Smooth muscle cell (in vitro differentiated cells): ENCODE results near the gene MST1. TPM values are rescaled to one million over a fixed set of nuclear protein-coding genes. Genes with fewer than 3 reads are reported as not detected.

Experiments used
- DNase-seq: peaks from one replicate; lab custom pipeline; 2025; ENCODE audit not compliant: unreplicated experiment; lab: John Stamatoyannopoulos, UW
- H2AFZ ChIP-seq: fragments of 200-600 bp; sonication (generic); 2 replicates; pipeline ENCODE4 v1.6.0; 2016; ENCODE audit warnings: antibody characterized with exemption, low read depth, mild to moderate bottlenecking
- H3F3A ChIP-seq: fragments of 200-600 bp; sonication (generic); 2 replicates; pipeline ENCODE4 v1.6.0; 2017; ENCODE audit warnings: antibody characterized with exemption, low read depth
- H3K27ac ChIP-seq: fragments of 200-600 bp; sonication (generic); 2 replicates; pipeline ENCODE4 v1.5.1; 2016; ENCODE audit warnings: low read depth, mild to moderate bottlenecking
- H3K27me3 ChIP-seq: fragments of 200-600 bp; sonication (generic); 2 replicates; pipeline ENCODE4 v1.6.1; 2016; ENCODE audit warnings: low read depth, mild to moderate bottlenecking
- H3K36me3 ChIP-seq: fragments of 200-600 bp; sonication (generic); 2 replicates; pipeline ENCODE4 v1.5.1; 2016; ENCODE audit warnings: low read depth
- H3K4me1 ChIP-seq: fragments of 200-600 bp; sonication (generic); 2 replicates; pipeline ENCODE4 v1.5.1; 2016; ENCODE audit warnings: low read depth
- H3K4me2 ChIP-seq: fragments of 200-600 bp; sonication (generic); 2 replicates; pipeline ENCODE4 v1.6.0; 2016; ENCODE audit warnings: mild to moderate bottlenecking
- H3K4me3 ChIP-seq: fragments of 200-600 bp; sonication (generic); 2 replicates; pipeline ENCODE4 v1.5.1; 2016; ENCODE audit warnings: mild to moderate bottlenecking
- H3K79me2 ChIP-seq: fragments of 200-600 bp; sonication (generic); 2 replicates; pipeline ENCODE4 v1.6.0; 2016; ENCODE audit warnings: low read depth, mild to moderate bottlenecking
- H3K9ac ChIP-seq: fragments of 200-600 bp; sonication (generic); 2 replicates; pipeline ENCODE4 v1.6.0; 2016; ENCODE audit warnings: low read depth
- H3K9me3 ChIP-seq: fragments of 200-600 bp; sonication (generic); replicated peaks from 2 replicates; pipeline ENCODE4 v1.5.1; 2016; ENCODE audit warnings: low read depth
- H4K20me1 ChIP-seq: fragments of 200-600 bp; sonication (generic); 2 replicates; pipeline ENCODE4 v1.6.0; 2016; ENCODE audit warnings: low read depth
- WGBS: methylation state at CpG from one replicate; pipeline ENCODE4 v1.1.7; 2016; ENCODE audit warnings: low lambda C conversion rate; 5-methylcytosine and 5-hydroxymethylcytosine counted together
- polyA plus RNA-seq: library from polyadenylated mRNA; unstranded; fragments of >200 nt; fragmentation: Nextera tagmentation; extraction: Ambion mirVana; gene quantifications from 2 replicates; pipeline ENCODE4 v1.2.1, GENCODE V29; 2016
- total RNA-seq: library from RNA; depleted of rRNA; stranded (reverse); fragments of >200 nt; gene quantifications from 2 replicates; pipeline ENCODE4 v1.2.3, GENCODE V29; 2014
- TF ChIP-seq, protein P1 (sequence below): fragments of 200-600 bp; sonication (generic); IDR thresholded peaks from 2 replicates; pipeline ENCODE4 v1.5.1; 2017; ENCODE audit warnings: borderline replicate concordance, mild to moderate bottlenecking, antibody characterized with exemption; ENCODE audit not compliant: insufficient read depth, poor library complexity, severe bottlenecking

Gene MST1
- total and polyA plus RNA-seq, 2 experiments from 2014 or later, result 18.7 to 22.9 TPM

DNA sequence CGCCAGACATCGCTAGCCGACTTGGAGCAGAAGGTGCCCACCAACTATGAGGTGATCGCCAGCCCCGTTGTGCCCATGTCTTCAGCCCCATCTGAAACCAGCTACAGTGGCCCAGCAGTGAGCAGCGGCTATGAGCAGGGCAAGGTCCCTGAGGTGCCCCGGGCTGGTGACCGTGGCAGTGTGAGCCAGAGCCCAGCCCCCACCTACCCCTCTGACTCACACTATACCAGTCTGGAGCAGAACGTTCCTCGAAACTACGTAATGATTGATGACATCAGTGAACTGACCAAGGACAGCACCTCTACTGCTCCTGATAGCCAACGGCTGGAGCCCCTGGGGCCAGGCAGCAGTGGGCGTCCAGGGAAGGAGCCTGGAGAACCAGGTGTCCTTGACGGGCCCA lies 28.0 kb downstream of the MST1 start:
- H3K4me3 ChIP-seq, result no peak overlapping the region
- no peak overlapping the region for H3K27ac ChIP-seq
- no peaks in the 10 kb centered on the region for H3K4me1 ChIP-seq
- no peaks in the 10 kb centered on the region for H3K79me2 ChIP-seq
- H3K36me3 ChIP-seq, result no peaks in the 10 kb centered on the region
- no peaks in the 10 kb centered on the region for H3K27me3 ChIP-seq
- TF ChIP-seq, protein P1, sequence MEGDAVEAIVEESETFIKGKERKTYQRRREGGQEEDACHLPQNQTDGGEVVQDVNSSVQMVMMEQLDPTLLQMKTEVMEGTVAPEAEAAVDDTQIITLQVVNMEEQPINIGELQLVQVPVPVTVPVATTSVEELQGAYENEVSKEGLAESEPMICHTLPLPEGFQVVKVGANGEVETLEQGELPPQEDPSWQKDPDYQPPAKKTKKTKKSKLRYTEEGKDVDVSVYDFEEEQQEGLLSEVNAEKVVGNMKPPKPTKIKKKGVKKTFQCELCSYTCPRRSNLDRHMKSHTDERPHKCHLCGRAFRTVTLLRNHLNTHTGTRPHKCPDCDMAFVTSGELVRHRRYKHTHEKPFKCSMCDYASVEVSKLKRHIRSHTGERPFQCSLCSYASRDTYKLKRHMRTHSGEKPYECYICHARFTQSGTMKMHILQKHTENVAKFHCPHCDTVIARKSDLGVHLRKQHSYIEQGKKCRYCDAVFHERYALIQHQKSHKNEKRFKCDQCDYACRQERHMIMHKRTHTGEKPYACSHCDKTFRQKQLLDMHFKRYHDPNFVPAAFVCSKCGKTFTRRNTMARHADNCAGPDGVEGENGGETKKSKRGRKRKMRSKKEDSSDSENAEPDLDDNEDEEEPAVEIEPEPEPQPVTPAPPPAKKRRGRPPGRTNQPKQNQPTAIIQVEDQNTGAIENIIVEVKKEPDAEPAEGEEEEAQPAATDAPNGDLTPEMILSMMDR, result no peak
- DNase-seq, result no peak
- no peaks in the 10 kb centered on the region for H3F3A ChIP-seq
- no peak overlapping the region for H3K9ac ChIP-seq
- no peaks in the 10 kb centered on the region for H3K9me3 ChIP-seq
- H4K20me1 ChIP-seq, result no peaks in the 10 kb centered on the region
- no peak overlapping the region for H3K4me2 ChIP-seq
- 80% methylated on average over 14 of the region's 14 CpGs for WGBS
- no peak overlapping the region for H2AFZ ChIP-seq

DNA sequence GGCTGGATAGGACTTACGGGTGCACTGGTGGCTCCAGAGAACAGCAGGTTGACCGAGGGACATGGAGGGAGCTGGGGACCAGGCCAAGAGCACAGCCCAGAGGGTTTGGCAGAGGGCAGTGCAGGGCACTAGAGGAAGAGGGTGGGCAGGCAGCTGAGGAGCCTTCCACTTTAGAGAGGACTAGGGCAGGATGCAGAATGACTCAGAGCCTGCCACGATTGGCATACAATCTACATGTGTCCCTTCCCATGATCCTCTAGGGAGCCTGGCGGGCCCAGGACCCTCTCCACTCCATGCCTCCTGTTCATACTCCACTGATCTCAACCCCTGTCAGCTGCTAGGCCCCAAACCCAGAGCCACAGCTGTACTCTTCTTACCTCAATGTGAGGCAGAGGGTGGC lies 29.5 kb downstream of the MST1 start:
- Histone ChIP-seq H4K20me1 (no peaks in the 10 kb centered on the region), H3F3A (no peaks in the 10 kb centered on the region), H3K4me2 (no peak overlapping the region), H3K79me2 (no peaks in the 10 kb centered on the region), H3K4me3 (no peak overlapping the region), H3K36me3 (no peaks in the 10 kb centered on the region), H3K4me1 (no peaks in the 10 kb centered on the region), H3K9me3 (no peaks in the 10 kb centered on the region), H3K27me3 (no peaks in the 10 kb centered on the region), H3K27ac (no peak overlapping the region), H2AFZ (no peak overlapping the region), H3K9ac (no peak overlapping the region)
- TF ChIP-seq, protein P1, result no peak
- DNase-seq, result no peak
- WGBS, result 88% methylated on average over 4 of the region's 4 CpGs

DNA sequence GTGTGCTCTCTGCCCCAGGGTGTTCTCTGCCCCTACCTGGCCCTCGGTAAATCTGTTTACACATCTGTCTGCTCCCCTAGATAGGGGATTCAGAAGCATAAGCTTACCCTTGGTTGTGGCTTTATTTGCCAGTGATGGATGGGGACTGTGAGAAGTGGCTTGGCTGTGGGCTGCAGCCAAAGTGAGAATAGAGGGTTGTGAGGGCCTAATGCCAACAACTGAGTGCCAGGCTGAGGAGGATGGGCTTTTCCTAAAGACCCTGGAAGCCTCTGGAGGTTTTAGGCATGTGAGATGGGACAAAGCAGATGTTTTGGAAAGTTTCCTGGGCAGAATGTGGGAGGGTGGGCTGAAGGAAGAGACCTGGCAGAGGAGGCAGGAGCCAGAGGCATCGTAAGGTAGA lies 30.6 kb downstream of the MST1 start:
- no peaks in the 10 kb centered on the region for H3K36me3 ChIP-seq
- no peak overlapping the region for H2AFZ ChIP-seq
- WGBS, result 72% methylated on average over 2 of the region's 2 CpGs
- H3K4me1 ChIP-seq, result no peaks in the 10 kb centered on the region
- no peaks in the 10 kb centered on the region for H3K27me3 ChIP-seq
- no peak overlapping the region for H3K27ac ChIP-seq
- H3K4me2 ChIP-seq, result no peak overlapping the region
- H3F3A ChIP-seq, result no peaks in the 10 kb centered on the region
- no peak overlapping the region for H3K4me3 ChIP-seq
- no peaks in the 10 kb centered on the region for H4K20me1 ChIP-seq
- TF ChIP-seq, protein P1, result no peak
- DNase-seq, result no peak
- H3K9me3 ChIP-seq, result no peaks in the 10 kb centered on the region
- H3K9ac ChIP-seq, result no peak overlapping the region
- H3K79me2 ChIP-seq, result no peaks in the 10 kb centered on the region

DNA sequence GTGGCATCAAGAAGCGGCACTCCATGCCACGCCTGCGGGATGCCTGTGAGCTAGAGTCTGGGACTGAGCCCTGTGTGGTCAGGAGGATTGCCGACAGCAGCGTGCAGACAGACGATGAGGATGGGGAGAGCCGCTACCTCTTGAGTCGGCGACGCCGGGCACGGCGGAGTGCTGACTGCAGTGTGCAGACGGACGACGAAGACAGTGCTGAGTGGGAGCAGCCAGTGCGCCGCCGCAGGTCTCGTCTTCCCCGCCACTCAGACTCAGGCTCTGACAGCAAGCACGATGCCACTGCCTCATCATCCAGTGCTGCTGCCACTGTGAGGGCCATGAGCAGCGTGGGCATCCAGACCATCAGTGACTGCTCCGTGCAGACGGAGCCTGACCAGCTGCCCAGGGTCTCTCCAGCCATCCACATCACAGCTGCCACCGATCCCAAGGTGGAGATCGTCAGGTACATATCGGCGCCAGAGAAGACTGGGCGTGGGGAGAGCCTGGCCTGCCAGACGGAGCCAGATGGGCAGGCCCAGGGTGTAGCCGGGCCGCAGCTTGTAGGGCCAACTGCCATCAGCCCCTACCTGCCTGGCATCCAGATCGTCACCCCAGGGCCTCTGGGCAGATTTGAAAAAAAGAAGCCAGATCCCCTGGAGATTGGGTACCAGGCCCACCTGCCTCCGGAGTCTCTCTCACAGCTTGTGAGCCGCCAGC lies 31.9 kb downstream of the MST1 start:
- Histone ChIP-seq H3K9me3 (no peaks in the 10 kb centered on the region), H3K4me2 (no peak overlapping the region), H3K4me3 (no peak overlapping the region), H4K20me1 (no peaks in the 10 kb centered on the region), H3K4me1 (no peaks in the 10 kb centered on the region), H3F3A (no peaks in the 10 kb centered on the region), H3K27ac (no peak overlapping the region), H3K79me2 (no peaks in the 10 kb centered on the region), H3K27me3 (no peaks in the 10 kb centered on the region), H2AFZ (no peak overlapping the region), H3K9ac (no peak overlapping the region), H3K36me3 (no peaks in the 10 kb centered on the region)
- no peak for DNase-seq
- WGBS, result 97% methylated on average over 36 of the region's 36 CpGs
- TF ChIP-seq, protein P1, result no peak
